GM18909 (cell line): ENCODE data around the gene SPPL2B.
"Not testable (repeated sequence)": the region's sequence is repeated elsewhere in the genome, so short reads cannot be mapped to it uniquely, and the experiment has no call there.

Experiments
- ATAC-seq: cut with Tn5 transposase; IDR thresholded peaks from one replicate; pipeline ENCODE4 v1.9.1; 2021; ENCODE audit warnings: mild to moderate bottlenecking; ENCODE audit not compliant: unreplicated experiment, poor library complexity

SPPL2B gene

DNA sequence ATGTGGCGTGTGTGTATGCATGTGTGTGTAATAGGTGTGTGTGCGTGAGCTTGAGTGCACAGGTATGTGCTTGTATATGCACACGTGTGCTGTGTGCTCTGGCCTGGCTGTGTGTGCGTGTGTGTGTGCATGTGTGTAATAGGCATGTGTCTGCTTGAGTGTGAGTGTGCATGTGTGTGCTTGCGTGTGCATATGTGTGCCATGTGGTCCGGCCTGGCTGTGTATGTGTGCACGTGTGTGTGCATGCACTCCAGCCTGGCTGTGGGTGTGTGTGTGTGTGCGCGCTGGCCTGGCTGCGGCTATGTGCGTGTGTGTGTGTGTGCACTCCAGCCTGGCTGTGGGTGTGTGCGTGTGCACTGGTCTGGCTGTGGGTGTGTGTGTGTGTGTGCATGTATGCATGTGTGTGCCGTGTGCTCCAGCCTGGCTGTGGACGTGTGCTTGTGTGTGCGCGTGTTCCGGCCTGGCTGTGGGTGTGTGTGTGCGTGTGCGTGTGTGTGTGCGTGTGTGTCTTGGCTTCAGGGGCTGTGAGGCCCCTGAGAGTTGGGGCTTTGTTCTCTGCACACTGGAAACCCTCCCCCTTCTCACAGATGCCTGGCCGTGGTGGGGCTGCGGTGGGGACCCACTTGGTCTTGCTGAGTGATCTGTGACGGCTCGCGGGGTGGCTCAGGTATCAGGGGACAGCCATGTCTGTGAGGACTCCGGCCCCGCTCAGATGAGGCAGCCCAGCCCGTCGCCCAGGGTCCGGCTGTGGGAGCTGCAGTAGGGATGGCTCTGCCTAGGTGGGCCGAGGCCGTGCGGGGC, 8.2 kb downstream of the SPPL2B start:
- ATAC-seq: no peak

GRCh38 chr19:2337329-2337707, 8.8 kb downstream of the SPPL2B start:
- no peak for ATAC-seq

- ATAC-seq: no peak
Observed at GRCh38 chr19:2338055-2338615, 9.7 kb downstream of the SPPL2B start.

- ATAC-seq: no peak
Observed at GRCh38 chr19:2338751-2339643, 10.5 kb downstream of the SPPL2B start.

GRCh38 chr19:2339644-2340310, 11.3 kb downstream of the SPPL2B start:
- no peak for ATAC-seq

DNA sequence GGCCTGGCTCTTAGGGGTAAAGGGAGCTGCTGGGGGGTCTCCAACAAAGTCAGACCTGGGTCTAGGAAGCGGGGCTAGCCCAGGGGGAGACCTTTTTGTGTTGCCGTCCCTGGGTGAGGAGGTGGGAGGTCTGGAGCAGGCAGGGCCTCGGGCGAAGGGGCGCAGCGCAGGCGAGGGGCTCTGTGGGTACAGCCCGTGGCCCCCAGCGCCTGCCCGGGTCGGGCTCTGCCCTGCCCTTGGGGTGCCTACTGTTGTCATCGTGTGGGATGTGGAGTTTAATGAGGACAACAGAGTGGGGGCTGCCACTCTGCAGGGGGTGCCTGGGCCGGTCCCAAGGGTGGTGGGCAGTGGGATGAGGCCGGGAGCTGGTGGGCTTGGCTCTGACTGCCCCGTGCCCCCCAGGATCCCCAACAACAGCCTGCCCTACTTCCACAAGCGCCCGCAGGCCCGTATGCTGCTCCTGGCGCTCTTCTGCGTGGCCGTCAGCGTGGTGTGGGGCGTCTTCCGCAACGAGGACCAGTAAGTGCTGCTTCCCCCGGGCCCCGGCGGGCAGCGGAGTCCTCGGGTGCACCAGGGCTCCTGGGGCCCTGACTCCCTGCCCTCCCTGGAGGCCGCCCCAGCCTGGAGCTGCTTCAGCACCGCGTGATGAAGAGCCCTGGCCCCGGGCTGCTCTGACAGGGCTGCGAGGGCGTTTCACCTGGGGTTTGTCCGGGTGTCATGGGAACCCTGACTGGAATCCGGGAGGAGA, 12.2 kb downstream of the SPPL2B start:
- no peak for ATAC-seq

DNA sequence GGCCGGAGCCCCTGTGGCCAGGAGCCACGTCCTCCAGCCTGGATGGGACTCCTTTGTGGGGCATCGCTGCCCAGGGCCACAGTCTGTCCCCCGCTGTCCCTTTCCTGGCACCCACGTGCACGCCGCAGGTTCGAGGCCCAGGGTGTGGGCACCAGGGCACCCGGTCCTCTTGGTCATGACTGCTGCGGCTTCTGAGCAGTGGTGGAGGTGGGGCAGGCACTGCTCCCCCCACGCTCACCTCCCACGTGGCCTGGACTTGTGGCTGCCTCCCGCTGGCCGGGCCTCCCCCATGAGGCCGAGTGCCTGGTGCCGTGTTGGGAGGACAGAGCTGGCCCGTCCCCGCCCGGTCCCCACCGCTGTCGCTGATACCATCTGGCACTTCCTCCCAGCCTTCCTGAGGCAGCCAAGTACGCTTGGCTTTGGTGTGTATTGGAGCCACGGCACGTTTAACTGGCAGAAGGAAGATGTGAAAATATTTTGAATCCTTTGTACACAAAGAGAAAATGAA, 12.8 kb downstream of the SPPL2B start:
- ATAC-seq: no peak

DNA sequence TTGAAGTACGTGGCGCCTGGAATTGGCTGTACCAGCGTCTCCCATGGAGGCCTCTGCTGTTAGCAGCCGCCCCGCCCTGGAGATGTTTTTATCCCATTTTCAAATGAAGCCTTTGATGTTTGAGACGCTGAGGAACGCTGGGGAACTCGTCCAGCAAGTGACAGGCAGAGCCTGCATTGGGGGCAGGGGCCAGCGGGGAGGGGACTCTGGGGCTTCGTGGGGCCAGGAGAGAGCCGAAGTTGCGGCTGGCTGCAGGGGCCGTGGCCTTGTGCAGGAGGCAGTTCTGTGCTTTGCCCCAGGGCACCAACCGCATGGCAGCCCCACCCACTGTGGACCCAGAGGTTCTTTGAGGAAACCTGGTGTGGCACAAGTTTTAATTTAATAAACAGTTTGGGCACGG, 13.5 kb downstream of the SPPL2B start:
- ATAC-seq: no peak

- no peak for ATAC-seq
Observed at GRCh38 chr19:2342656-2343288, 14.3 kb downstream of the SPPL2B start.

DNA sequence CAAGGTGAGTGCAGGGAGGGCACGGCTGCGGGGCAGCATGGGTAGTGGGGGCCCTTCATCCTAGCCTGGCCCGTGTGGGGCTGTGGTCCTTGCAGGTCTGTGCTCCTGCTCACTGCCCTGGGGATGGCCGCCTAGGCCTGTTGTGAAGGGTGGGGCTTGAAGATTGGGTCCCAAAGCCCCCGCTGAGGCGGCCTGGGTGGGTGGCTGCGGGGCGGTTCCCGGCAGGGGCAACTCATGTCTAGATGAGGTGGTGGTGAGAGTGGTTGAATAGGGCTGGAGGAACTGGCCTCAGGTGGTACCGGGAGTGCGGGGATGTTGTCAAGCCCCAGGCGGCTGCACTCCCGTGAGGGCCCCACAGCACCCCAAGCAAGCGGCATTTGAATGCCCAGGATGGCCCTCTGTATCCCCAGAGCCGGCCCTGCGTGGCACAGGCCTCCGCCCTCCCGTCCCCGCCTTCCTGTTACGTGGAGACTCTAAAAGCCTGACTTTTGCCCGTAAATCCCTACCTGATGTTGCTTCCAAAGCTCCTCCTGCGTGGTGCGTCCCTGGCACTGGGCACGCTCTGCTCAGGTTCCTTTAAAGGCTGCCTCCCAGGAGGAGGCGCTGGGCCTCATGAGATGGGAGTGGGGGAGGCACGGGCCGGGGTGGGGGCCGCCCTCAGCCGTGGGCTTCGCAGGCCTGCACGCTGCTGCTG, 15.0 kb downstream of the SPPL2B start:
- no peak for ATAC-seq

- no peak for ATAC-seq
Observed at GRCh38 chr19:2344381-2344870, 15.9 kb downstream of the SPPL2B start.

GRCh38 chr19:2345076-2345475, 16.6 kb downstream of the SPPL2B start:
- no peak for ATAC-seq

- no peak for ATAC-seq
Observed at GRCh38 chr19:2345794-2346663, 17.5 kb downstream of the SPPL2B start.

GRCh38 chr19:2349818-2350217, 21.3 kb downstream of the SPPL2B start:
- ATAC-seq: not testable (repeated sequence)

GRCh38 chr19:2350656-2351055, 22.2 kb downstream of the SPPL2B start:
- ATAC-seq: no peak

GRCh38 chr19:2351591-2351990, 23.1 kb downstream of the SPPL2B start:
- no peak for ATAC-seq

GRCh38 chr19:2352121-2352520, 23.6 kb downstream of the SPPL2B start:
- no peak for ATAC-seq
